ENCODE results near the gene ANKMY1.

DNA sequence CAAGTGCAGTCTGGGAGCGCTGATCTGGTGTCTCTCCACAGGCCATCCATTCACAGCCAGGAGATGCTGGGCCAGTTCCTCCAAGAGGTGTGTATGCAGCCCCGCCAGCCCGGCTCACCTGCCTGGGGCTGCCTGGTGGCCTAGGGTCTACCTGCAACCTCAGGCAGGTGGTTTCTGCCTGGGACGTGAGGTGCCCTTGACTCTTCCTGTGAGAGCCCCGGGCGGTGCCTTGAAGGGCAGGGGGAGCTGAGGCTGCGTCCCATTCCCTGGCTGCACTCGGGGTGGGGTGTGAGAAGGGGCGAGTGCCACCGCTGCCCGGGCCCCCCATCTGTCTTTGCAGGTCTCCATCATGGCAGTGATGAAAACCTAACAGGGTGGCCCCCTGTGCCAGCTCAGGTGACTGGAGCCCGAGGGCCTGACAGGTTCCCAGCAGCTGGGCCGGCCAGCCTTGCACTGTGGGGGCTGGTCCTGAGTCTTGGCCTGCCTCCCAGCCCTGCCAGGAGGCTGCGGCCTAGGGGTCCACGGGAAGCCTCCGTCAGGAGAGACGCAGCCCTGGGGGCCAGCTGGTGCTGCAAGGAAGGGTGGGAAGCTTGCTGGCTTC lies 40.6 kb upstream of the ANKMY1 start:
- TF ChIP-seq KLF9 (tag by site-specific recombination; IDR thresholded peaks at IDR 0.05; ENCODE audit: low read depth) (no peak), ZNF274 (IDR thresholded peaks at IDR 0.05; ENCODE audit: low read length) (no peak), ZNF274 (tag by site-specific recombination; IDR thresholded peaks at IDR 0.05; ENCODE audit: borderline replicate concordance) (no peak), ZNF155 (tag by site-specific recombination; IDR thresholded peaks at IDR 0.05) (no peak), ZFP41 (tag by site-specific recombination; IDR thresholded peaks at IDR 0.05; ENCODE audit: borderline replicate concordance) (no peak), ZNF10 (tag by site-specific recombination; IDR thresholded peaks at IDR 0.05) (no peak), ZBTB1 (tag by site-specific recombination; IDR thresholded peaks at IDR 0.05) (no peak)
- TF ChIP-seq, protein P1, sequence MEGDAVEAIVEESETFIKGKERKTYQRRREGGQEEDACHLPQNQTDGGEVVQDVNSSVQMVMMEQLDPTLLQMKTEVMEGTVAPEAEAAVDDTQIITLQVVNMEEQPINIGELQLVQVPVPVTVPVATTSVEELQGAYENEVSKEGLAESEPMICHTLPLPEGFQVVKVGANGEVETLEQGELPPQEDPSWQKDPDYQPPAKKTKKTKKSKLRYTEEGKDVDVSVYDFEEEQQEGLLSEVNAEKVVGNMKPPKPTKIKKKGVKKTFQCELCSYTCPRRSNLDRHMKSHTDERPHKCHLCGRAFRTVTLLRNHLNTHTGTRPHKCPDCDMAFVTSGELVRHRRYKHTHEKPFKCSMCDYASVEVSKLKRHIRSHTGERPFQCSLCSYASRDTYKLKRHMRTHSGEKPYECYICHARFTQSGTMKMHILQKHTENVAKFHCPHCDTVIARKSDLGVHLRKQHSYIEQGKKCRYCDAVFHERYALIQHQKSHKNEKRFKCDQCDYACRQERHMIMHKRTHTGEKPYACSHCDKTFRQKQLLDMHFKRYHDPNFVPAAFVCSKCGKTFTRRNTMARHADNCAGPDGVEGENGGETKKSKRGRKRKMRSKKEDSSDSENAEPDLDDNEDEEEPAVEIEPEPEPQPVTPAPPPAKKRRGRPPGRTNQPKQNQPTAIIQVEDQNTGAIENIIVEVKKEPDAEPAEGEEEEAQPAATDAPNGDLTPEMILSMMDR (tag by site-specific recombination; IDR thresholded peaks at IDR 0.05) = no peak
- TF ChIP-seq, protein P2, sequence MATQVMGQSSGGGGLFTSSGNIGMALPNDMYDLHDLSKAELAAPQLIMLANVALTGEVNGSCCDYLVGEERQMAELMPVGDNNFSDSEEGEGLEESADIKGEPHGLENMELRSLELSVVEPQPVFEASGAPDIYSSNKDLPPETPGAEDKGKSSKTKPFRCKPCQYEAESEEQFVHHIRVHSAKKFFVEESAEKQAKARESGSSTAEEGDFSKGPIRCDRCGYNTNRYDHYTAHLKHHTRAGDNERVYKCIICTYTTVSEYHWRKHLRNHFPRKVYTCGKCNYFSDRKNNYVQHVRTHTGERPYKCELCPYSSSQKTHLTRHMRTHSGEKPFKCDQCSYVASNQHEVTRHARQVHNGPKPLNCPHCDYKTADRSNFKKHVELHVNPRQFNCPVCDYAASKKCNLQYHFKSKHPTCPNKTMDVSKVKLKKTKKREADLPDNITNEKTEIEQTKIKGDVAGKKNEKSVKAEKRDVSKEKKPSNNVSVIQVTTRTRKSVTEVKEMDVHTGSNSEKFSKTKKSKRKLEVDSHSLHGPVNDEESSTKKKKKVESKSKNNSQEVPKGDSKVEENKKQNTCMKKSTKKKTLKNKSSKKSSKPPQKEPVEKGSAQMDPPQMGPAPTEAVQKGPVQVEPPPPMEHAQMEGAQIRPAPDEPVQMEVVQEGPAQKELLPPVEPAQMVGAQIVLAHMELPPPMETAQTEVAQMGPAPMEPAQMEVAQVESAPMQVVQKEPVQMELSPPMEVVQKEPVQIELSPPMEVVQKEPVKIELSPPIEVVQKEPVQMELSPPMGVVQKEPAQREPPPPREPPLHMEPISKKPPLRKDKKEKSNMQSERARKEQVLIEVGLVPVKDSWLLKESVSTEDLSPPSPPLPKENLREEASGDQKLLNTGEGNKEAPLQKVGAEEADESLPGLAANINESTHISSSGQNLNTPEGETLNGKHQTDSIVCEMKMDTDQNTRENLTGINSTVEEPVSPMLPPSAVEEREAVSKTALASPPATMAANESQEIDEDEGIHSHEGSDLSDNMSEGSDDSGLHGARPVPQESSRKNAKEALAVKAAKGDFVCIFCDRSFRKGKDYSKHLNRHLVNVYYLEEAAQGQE (tag by site-specific recombination; IDR thresholded peaks at IDR 0.05) = no peak

All from HEK293 (cell line).